GM21367 (cell line): ENCODE results near the gene UNC5CL.

Experiments used
- ATAC-seq: cut with Tn5 transposase; IDR thresholded peaks from one replicate; pipeline ENCODE4 v1.9.1; 2021; ENCODE audit not compliant: unreplicated experiment

Gene UNC5CL

GRCh38 chr6:41039060-41039998, at the start of gene UNC5CL:
Gene UNC5CL (minus strand): TSS chr6:41039221. CDS start chr6:41035074, 4,147 bp downstream.
- no peak for ATAC-seq

- no peak for ATAC-seq
Observed at GRCh38 chr6:41088451-41088850, 49.4 kb upstream of the UNC5CL start.

- no peak for ATAC-seq
Observed at GRCh38 chr6:41085182-41085581, 46.2 kb upstream of the UNC5CL start.

GRCh38 chr6:41083072-41083471, 44.1 kb upstream of the UNC5CL start:
- ATAC-seq: no peak

DNA sequence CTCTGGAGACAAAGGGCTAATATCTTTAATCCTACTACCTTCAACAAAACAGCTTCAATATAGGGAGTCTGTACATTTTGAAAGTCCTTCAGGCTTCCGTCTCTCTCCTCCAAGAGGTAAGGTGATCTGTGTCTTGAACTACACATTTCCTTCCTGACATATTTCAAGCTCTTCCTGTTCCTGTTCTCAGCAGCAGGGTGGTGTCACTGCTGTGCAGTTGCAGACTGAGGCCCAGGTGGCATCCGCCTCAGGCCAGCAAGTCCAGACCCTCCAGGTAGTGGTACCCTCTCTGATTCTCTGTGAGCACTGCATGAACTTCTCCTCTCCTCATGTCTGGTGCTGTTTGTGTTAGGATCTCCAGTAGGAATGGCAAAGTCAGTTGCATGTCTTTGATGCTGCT, 41.6 kb upstream of the UNC5CL start:
- ATAC-seq: no peak

GRCh38 chr6:41079080-41079479, 40.1 kb upstream of the UNC5CL start:
- ATAC-seq: no peak

DNA sequence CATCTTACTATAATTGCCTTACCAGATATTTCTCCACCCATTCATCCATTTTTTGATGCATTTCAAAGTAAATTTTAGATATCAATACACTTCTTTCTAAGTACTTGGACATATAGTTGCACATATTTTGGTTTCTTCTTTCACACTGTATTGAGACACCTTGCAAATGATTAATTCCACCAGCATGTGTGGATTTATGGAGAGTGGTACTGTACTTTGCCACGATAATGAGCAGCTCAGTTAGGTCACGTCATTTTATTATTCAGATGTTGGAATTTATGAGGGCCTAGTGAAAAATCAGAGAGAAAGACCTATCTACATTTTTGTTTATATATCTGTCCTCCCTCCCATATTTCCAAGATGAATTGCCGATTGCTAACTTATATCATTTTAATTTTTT, 39.1 kb upstream of the UNC5CL start:
- ATAC-seq: no peak

- no peak for ATAC-seq
Observed at GRCh38 chr6:41077536-41077935, 38.5 kb upstream of the UNC5CL start.

GRCh38 chr6:41075651-41076626, 36.9 kb upstream of the UNC5CL start:
- no peak for ATAC-seq

- no peak for ATAC-seq
Observed at GRCh38 chr6:41074692-41075436, 35.8 kb upstream of the UNC5CL start.

DNA sequence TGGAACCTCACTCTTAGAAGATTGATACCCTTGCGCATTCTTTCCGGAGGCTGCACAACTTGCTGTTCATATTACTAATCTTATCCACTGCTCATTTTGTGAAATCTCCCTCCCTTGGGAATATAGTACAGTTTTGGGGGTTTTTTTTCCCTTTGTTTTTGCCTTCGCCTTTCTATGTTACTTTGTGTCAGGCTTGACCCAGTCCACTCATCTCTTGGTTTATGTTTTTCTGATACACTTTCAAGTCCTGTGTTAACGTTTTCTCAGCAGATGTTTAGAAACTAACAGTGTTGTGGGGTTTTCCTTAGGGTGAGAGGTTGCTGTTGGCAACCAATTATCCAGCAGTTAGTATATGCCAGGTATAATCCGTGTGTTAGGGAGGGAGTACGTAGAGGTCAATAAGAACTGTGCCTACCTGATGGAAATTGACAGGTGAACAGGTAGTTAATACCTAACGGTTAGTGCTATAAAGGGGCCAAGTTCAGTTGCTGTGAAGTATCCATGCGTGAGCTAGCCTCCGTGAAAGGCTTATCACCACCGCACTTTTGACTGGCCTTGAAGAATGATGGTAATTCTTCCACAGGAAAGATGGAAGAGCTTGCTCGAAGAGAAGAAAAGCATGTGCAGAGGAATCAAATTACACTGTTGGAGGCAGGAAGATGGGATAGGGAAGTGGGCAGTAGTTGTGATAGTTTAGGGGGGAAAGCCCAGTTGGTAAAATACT, 35.1 kb upstream of the UNC5CL start:
- no peak for ATAC-seq

GRCh38 chr6:41073203-41073967, 34.4 kb upstream of the UNC5CL start:
- ATAC-seq: peak; percentile 21

GRCh38 chr6:41072836-41073202, 33.8 kb upstream of the UNC5CL start, which contains the start of gene NFYA:
Gene NFYA (plus strand): TSS chr6:41072974. CDS start chr6:41079090, 6,116 bp downstream.
- peak; percentile 50 for ATAC-seq

GRCh38 chr6:41071923-41072835, 33.2 kb upstream of the UNC5CL start, which contains the start of gene OARD1:
Gene OARD1 (minus strand): TSS chr6:41072356. CDS start chr6:41071634, 722 bp downstream.
- ATAC-seq: peak; percentile 59

GRCh38 chr6:41071501-41071922, 32.5 kb upstream of the UNC5CL start:
- no peak for ATAC-seq

GRCh38 chr6:41066867-41067304, 27.9 kb upstream of the UNC5CL start:
- ATAC-seq: no peak

GRCh38 chr6:41065550-41066026, 26.6 kb upstream of the UNC5CL start:
- no peak for ATAC-seq

- no peak for ATAC-seq
Observed at GRCh38 chr6:41064841-41065240, 25.8 kb upstream of the UNC5CL start.
